Measurements from ENCODE around the gene PRSS33.

PRSS33 gene

GRCh38 chr16:2787406-2787805 is at the start of gene PRSS33:
Gene PRSS33, minus strand, starts transcription at chr16:2787560. Its CDS starts 1,013 bp downstream, at chr16:2786547.
- no peaks in the 10 kb centered on the region for H3K9me3 Mint-ChIP-seq
- H3K4me3 Mint-ChIP-seq, result peak within 1 kb of the TSS; percentile 83
- peaks cover 66% of the 10 kb centered on the region for H3K4me1 Mint-ChIP-seq (ENCODE audit: low read depth)
- peak within 1 kb of the TSS; percentile 78 for H3K27ac Mint-ChIP-seq
- intact Hi-C loops (cut with micrococcal nuclease), result no loop called here
- H3K27me3 Mint-ChIP-seq, result peaks cover 57% of the 10 kb centered on the region
- H3K36me3 Mint-ChIP-seq (ENCODE audit: low read depth), result peaks cover 10% of the 10 kb centered on the region

- H3K4me3 Mint-ChIP-seq, result no peak overlapping the region
- peaks cover 31% of the 10 kb centered on the region for H3K4me1 Mint-ChIP-seq (ENCODE audit: low read depth)
- H3K9me3 Mint-ChIP-seq, result no peaks in the 10 kb centered on the region
- no peak overlapping the region for H3K27ac Mint-ChIP-seq
- intact Hi-C loops (cut with micrococcal nuclease), result no loop called here
- no peaks in the 10 kb centered on the region for H3K36me3 Mint-ChIP-seq (ENCODE audit: low read depth)
- H3K27me3 Mint-ChIP-seq, result peaks cover 37% of the 10 kb centered on the region
Measured at GRCh38 chr16:2836646-2837508, 49.5 kb upstream of the PRSS33 start.

DNA sequence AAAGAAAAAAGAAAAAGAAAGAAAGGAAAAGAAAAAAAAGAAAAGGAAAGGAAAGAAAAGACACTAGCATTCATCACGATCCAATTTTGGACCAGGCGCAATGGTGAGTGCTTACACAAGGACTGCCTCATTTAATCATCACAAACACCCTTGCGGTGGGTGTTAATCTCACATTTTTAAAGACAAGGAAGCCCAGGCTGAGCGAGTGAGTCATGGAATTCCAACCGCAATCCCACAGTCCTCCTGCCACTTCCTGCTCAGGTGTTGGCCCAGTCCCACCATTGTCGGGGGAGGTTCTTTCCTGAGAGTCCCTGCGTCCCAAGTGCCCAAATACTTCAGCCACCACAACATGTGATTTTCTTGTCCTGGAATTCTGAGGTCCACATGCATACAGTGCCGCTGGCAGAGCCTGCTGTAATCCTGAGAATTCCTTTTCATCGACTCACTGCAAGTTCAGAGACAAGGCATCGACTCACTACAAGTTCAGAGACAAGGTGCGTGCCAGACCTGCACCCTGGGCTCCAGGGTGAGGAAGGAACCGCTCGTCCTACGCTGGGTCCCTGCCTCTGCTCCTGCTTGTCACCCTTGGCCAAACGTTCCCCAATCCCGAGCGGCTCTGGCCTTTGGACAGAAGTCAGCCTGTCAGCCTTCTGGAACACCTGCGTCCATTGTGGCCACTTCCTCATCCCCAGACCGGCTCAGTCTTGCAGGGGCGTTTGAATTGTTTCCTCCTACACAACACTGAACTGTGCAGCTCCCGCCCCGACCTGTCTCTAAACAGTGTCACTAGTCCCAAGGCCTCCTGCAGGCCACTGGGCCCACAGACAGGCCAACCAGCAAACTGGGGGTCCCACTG is 48.5 kb upstream of the PRSS33 start:
- Mint-ChIP-seq H3K27me3 (peaks cover 37% of the 10 kb centered on the region), H3K9me3 (no peaks in the 10 kb centered on the region)

DNA sequence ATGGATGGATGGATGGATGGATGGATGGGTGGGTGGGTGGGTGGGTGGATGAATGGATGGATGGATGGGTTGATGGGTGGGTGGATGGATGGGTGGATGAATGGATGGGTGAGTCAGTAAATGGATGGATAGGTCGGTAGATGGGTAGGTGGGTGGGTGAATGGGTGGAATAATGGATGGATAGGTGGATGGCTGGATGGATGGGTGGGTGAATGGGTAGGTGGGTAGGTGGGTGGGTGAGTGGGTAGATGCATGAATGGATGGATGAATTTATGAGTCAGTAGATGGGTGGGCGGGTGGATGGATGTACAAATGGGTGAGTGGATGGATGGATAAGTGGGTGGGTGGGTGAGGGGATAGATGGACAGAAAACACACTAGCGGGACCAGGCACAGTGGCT is 47.6 kb upstream of the PRSS33 start:
- peaks cover 34% of the 10 kb centered on the region for H3K4me1 Mint-ChIP-seq (ENCODE audit: low read depth)
- no peak overlapping the region for H3K4me3 Mint-ChIP-seq
- H3K27ac Mint-ChIP-seq, result no peak overlapping the region
- peaks cover 37% of the 10 kb centered on the region for H3K27me3 Mint-ChIP-seq
- intact Hi-C loops (cut with micrococcal nuclease), result no loop called here
- no peaks in the 10 kb centered on the region for H3K9me3 Mint-ChIP-seq
- H3K36me3 Mint-ChIP-seq (ENCODE audit: low read depth), result peaks cover 12% of the 10 kb centered on the region

More for the DNA sequence above, 48.5 kb upstream of the PRSS33 start:
- intact Hi-C loops (cut with micrococcal nuclease), result no loop called here
- Mint-ChIP-seq H3K36me3 (ENCODE audit: low read depth) (peaks cover 8% of the 10 kb centered on the region), H3K4me3 (no peak overlapping the region), H3K4me1 (ENCODE audit: low read depth) (peaks cover 27% of the 10 kb centered on the region), H3K27ac (no peak overlapping the region)

DNA sequence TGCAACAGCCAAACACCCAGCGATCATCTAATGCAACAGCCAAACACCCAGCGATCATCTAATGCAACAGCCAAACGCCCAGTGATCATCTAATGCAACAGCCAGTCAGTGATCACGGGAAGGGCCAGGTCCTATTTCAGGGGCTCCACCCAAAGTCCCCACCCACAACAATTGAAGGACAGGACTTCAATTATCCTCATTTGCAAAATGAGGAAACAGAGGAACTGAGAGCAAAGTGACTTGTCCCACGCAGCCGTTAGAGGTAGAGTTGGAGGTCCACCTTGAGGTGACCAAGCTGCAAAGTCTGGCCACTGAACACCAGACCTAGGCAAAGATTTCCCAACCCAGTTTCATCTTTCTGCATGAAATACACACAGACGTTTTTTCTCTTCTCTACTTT is 46.4 kb upstream of the PRSS33 start:
- peaks cover 35% of the 10 kb centered on the region for H3K27me3 Mint-ChIP-seq

GRCh38 chr16:2831203-2831602 is 43.8 kb upstream of the PRSS33 start:
- H3K4me3 Mint-ChIP-seq, result no peak overlapping the region
- peaks cover 30% of the 10 kb centered on the region for H3K4me1 Mint-ChIP-seq (ENCODE audit: low read depth)
- H3K27me3 Mint-ChIP-seq, result peaks cover 18% of the 10 kb centered on the region
- intact Hi-C loops (cut with micrococcal nuclease), result no loop called here
- H3K9me3 Mint-ChIP-seq, result no peaks in the 10 kb centered on the region
- peak overlapping the region; percentile 80 for H3K27ac Mint-ChIP-seq
- peaks cover 12% of the 10 kb centered on the region for H3K36me3 Mint-ChIP-seq (ENCODE audit: low read depth)

More for the DNA sequence above, 46.4 kb upstream of the PRSS33 start:
- Mint-ChIP-seq H3K4me1 (ENCODE audit: low read depth) (peaks cover 38% of the 10 kb centered on the region), H3K9me3 (no peaks in the 10 kb centered on the region), H3K27ac (no peak overlapping the region), H3K36me3 (ENCODE audit: low read depth) (peaks cover 12% of the 10 kb centered on the region), H3K4me3 (no peak overlapping the region)
- intact Hi-C loops (cut with micrococcal nuclease), result no loop called here

DNA sequence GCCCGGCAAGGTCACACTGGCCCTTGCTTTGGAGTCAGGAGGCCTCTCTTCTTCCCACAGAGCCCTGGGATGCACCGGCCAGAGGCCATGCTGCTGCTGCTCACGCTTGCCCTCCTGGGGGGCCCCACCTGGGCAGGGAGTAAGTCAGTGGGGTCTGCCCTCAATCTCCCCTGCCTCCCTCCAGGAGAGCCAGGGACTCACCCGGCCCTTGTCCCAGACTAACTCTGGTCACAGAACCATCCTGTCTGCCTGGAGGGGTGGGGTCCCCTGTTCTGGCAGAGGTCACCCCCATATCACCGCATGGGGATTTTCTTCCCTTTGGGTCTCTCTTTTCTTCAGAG is 43.0 kb upstream of the PRSS33 start:
- H3K36me3 Mint-ChIP-seq (ENCODE audit: low read depth), result peaks cover 12% of the 10 kb centered on the region
- intact Hi-C loops (cut with micrococcal nuclease), result no loop called here
- peak overlapping the region; percentile 80 for H3K27ac Mint-ChIP-seq
- peaks cover 13% of the 10 kb centered on the region for H3K27me3 Mint-ChIP-seq
- peak overlapping the region; percentile 69 for H3K4me3 Mint-ChIP-seq
- H3K9me3 Mint-ChIP-seq, result no peaks in the 10 kb centered on the region
- H3K4me1 Mint-ChIP-seq (ENCODE audit: low read depth), result peaks cover 23% of the 10 kb centered on the region

DNA sequence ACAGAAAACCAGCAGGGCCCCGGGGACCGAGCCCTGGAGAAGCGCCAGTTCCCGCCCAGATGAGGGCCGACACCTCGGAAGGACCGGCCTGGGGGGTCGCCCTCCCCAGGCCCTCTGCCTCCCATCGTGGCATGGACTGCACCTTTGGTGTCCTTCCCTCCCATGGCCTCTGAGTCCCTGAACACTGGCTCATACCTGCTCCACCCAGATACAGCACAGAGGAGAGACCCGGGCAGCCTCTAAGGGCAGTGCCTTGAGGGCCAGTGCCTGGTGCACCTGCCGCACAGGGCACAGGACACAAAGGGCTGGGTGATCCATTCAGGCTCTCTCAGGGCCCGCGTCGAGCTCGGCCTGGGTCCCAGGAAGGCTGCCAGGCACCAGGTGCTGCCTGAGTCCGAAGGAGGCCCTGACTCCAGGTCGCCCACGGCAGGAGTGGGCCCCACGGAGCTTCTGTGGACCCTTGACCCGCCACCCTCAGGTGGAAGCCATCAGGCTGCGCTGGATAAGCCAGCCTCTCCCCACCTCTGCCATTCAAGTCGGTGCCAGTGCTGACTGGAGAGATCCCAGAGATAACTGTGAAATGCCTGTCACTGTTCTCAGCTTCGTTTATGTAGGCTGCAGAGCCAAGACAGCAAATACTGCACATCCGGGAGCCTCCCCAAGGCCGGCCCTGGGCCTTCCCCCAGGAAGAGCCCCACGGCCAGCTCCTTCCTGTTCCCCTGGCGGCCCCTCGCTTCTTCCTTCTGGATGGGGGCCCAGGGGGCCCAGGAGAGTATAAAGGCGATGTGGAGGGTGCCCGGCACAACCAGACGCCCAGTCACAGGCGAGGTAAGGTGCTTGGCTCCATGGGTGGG is 42.4 kb upstream of the PRSS33 start, which contains the start of gene ZG16B:
ZG16B (plus strand) TSS at position 803 of the 854 bp plus-strand sequence. CDS start 139 bp downstream, outside the sequence.
- intact Hi-C loops (cut with micrococcal nuclease), result no loop called here
- peaks cover 23% of the 10 kb centered on the region for H3K4me1 Mint-ChIP-seq (ENCODE audit: low read depth)
- H3K9me3 Mint-ChIP-seq, result no peaks in the 10 kb centered on the region
- H3K27ac Mint-ChIP-seq, result peak within 1 kb of the TSS; percentile 80
- H3K27me3 Mint-ChIP-seq, result peaks cover 12% of the 10 kb centered on the region
- H3K36me3 Mint-ChIP-seq (ENCODE audit: low read depth), result peaks cover 12% of the 10 kb centered on the region
- peak within 1 kb of the TSS; percentile 69 for H3K4me3 Mint-ChIP-seq

DNA sequence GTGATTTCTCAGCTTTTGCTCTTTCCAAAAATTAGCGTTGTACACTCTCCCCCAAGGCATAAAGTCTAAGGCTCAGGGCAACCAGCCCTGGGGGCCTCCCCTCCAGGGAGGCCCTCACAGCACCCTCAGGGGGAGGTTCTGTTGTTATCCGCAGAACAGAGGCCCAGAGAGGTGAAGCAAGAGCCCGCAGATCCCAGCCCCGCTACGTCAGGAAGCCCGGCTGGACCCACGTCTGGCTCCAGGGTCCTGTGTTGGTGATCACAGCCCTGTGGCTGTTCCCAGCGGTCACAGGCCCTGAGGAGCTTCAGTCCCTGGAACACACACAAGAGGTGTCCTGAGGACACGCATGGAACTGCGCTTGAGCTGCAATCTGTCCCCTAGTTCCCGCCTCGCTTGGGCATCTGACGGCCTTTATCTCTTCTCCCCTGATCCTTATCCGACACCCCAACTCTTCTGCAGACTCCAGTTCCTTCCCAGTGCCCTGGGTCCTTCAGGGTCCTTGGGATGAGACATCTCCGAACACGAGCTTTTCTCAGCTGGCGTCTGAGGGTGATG is 41.6 kb upstream of the PRSS33 start:
- Mint-ChIP-seq H3K9me3 (no peaks in the 10 kb centered on the region), H3K27me3 (peaks cover 10% of the 10 kb centered on the region), H3K4me1 (ENCODE audit: low read depth) (peaks cover 23% of the 10 kb centered on the region), H3K36me3 (ENCODE audit: low read depth) (peaks cover 12% of the 10 kb centered on the region), H3K27ac (no peak overlapping the region), H3K4me3 (no peak overlapping the region)
- intact Hi-C loops (cut with micrococcal nuclease), result no loop called here

DNA sequence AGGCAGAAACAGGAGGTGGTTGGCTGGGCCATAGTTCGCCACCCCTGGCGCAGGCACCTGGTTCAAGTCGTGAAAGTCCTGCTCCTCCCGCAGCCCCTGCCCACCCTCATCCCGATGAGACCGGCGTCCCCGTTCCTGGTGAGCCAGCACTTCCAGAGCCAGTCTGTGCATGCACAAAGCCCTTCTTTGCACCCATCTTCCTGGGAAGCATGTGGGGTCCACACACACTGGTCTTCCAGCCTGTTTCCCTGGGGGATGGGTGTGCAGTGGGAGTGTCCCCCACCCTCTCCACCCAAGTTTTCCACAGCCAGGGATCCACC is 41.1 kb upstream of the PRSS33 start:
- Mint-ChIP-seq H3K9me3 (no peaks in the 10 kb centered on the region), H3K27ac (no peak overlapping the region), H3K36me3 (ENCODE audit: low read depth) (peaks cover 12% of the 10 kb centered on the region), H3K4me1 (ENCODE audit: low read depth) (peaks cover 23% of the 10 kb centered on the region), H3K4me3 (no peak overlapping the region), H3K27me3 (peaks cover 10% of the 10 kb centered on the region)
- intact Hi-C loops (cut with micrococcal nuclease), result no loop called here

GRCh38 chr16:2827831-2828520 is 40.6 kb upstream of the PRSS33 start:
- H3K4me1 Mint-ChIP-seq (ENCODE audit: low read depth), result peaks cover 25% of the 10 kb centered on the region
- no peak overlapping the region for H3K27ac Mint-ChIP-seq
- intact Hi-C loops (cut with micrococcal nuclease), result no loop called here
- H3K9me3 Mint-ChIP-seq, result no peaks in the 10 kb centered on the region
- H3K27me3 Mint-ChIP-seq, result peaks cover 10% of the 10 kb centered on the region
- H3K36me3 Mint-ChIP-seq (ENCODE audit: low read depth), result peaks cover 12% of the 10 kb centered on the region
- no peak overlapping the region for H3K4me3 Mint-ChIP-seq

- H3K27ac Mint-ChIP-seq, result no peak overlapping the region
- no peaks in the 10 kb centered on the region for H3K9me3 Mint-ChIP-seq
- peaks cover 24% of the 10 kb centered on the region for H3K4me1 Mint-ChIP-seq (ENCODE audit: low read depth)
- peaks cover 6% of the 10 kb centered on the region for H3K27me3 Mint-ChIP-seq
- no peak overlapping the region for H3K4me3 Mint-ChIP-seq
- intact Hi-C loops (cut with micrococcal nuclease), result no loop called here
- H3K36me3 Mint-ChIP-seq (ENCODE audit: low read depth), result peaks cover 12% of the 10 kb centered on the region
Measured at GRCh38 chr16:2827374-2827791, 40.0 kb upstream of the PRSS33 start.
